Loucy (cell line): ENCODE results near the gene HYAL4.
A peak's percentile ranks its signal among the peaks of the same experiment; 100 is the strongest.

Experiments used
- H2AFZ ChIP-seq: fragments of 200-600 bp; sonication (generic); 2 replicates; pipeline ENCODE4 v1.6.0; 2016; ENCODE audit warnings: antibody characterized with exemption, mild to moderate bottlenecking, low read length, moderate library complexity
- H3F3A ChIP-seq: fragments of 200-600 bp; 2 replicates; pipeline ENCODE4 v1.6.0; 2016; ENCODE audit warnings: antibody characterized with exemption, low read depth, mild to moderate bottlenecking
- H3K27me3 ChIP-seq: fragments of 200-600 bp; sonication (generic); 2 replicates; pipeline ENCODE4 v1.6.1; 2014; ENCODE audit warnings: low read length, mild to moderate bottlenecking; ENCODE audit not compliant: insufficient read depth, poor library complexity, severe bottlenecking
- H3K36me3 ChIP-seq: fragments of 200-600 bp; sonication (generic); 2 replicates; pipeline ENCODE4 v1.6.1; 2016; ENCODE audit warnings: low read length; ENCODE audit not compliant: insufficient read depth
- H3K4me1 ChIP-seq: fragments of 200-600 bp; sonication (generic); 2 replicates; pipeline ENCODE4 v1.5.1; 2014; ENCODE audit warnings: low read length, mild to moderate bottlenecking; ENCODE audit not compliant: insufficient read depth, poor library complexity, severe bottlenecking
- H3K4me2 ChIP-seq: fragments of 200-600 bp; sonication (generic); 2 replicates; pipeline ENCODE4 v1.6.0; 2014; ENCODE audit warnings: antibody characterized with exemption, low read length, low read depth, mild to moderate bottlenecking; ENCODE audit not compliant: poor library complexity, severe bottlenecking
- H3K4me3 ChIP-seq: fragments of 200-600 bp; sonication (generic); 2 replicates; pipeline ENCODE4 v1.5.1; 2014; ENCODE audit warnings: low read length, mild to moderate bottlenecking, mixed read lengths; ENCODE audit not compliant: poor library complexity, severe bottlenecking
- H3K79me2 ChIP-seq: fragments of 200-600 bp; sonication (generic); 2 replicates; pipeline ENCODE4 v1.6.1; 2014; ENCODE audit warnings: low read length; ENCODE audit not compliant: insufficient read depth
- H3K9ac ChIP-seq: fragments of 200-600 bp; sonication (generic); 2 replicates; pipeline ENCODE4 v1.6.0; 2014; ENCODE audit warnings: mild to moderate bottlenecking, low read depth, low read length, moderate library complexity; ENCODE audit not compliant: poor library complexity, severe bottlenecking
- H3K9me2 ChIP-seq: fragments of 200-600 bp; sonication (generic); replicated peaks from 2 replicates; pipeline ENCODE4 v1.6.1; 2016; ENCODE audit warnings: low read depth, low read length, mixed read lengths
- H3K9me3 ChIP-seq: fragments of 200-600 bp; sonication (generic); 2 replicates; pipeline ENCODE4 v1.6.1; 2014; ENCODE audit warnings: mild to moderate bottlenecking, antibody characterized with exemption, low read length, low read depth; ENCODE audit not compliant: insufficient read depth
- H4K20me1 ChIP-seq: fragments of 200-600 bp; sonication (generic); 2 replicates; pipeline ENCODE4 v1.6.0; 2014; ENCODE audit warnings: antibody characterized with exemption, low read length, mild to moderate bottlenecking; ENCODE audit not compliant: insufficient read depth, poor library complexity, severe bottlenecking
- EZH2phosphoT487 ChIP-seq: fragments of 200-600 bp; IDR thresholded peaks from 2 replicates; pipeline ENCODE4 v1.6.1; 2018; ENCODE audit warnings: antibody characterized with exemption, mild to moderate bottlenecking, moderate library complexity, borderline replicate concordance
- TF ChIP-seq, protein P1 (sequence below): fragments of 200-600 bp; sonication (generic); conservative IDR thresholded peaks from 2 replicates; pipeline ENCODE4 v1.5.1; 2014; ENCODE audit warnings: mild to moderate bottlenecking, antibody characterized with exemption, low read length

The HYAL4 gene

GRCh38 chr7:123867225-123867624 is 22.3 kb downstream of the HYAL4 start:
- no peaks in the 10 kb centered on the region for H3K79me2 ChIP-seq
- no peak overlapping the region for H3K9ac ChIP-seq
- no peak overlapping the region for H3K4me2 ChIP-seq
- no peak overlapping the region for H2AFZ ChIP-seq
- no peaks in the 10 kb centered on the region for H3K36me3 ChIP-seq
- no peaks in the 10 kb centered on the region for H3F3A ChIP-seq
- H3K27me3 ChIP-seq, result no peaks in the 10 kb centered on the region
- H3K9me2 ChIP-seq, result no peaks in the 10 kb centered on the region
- no peaks in the 10 kb centered on the region for H3K4me1 ChIP-seq
- no peak for TF ChIP-seq EZH2phosphoT487
- TF ChIP-seq, protein P1, sequence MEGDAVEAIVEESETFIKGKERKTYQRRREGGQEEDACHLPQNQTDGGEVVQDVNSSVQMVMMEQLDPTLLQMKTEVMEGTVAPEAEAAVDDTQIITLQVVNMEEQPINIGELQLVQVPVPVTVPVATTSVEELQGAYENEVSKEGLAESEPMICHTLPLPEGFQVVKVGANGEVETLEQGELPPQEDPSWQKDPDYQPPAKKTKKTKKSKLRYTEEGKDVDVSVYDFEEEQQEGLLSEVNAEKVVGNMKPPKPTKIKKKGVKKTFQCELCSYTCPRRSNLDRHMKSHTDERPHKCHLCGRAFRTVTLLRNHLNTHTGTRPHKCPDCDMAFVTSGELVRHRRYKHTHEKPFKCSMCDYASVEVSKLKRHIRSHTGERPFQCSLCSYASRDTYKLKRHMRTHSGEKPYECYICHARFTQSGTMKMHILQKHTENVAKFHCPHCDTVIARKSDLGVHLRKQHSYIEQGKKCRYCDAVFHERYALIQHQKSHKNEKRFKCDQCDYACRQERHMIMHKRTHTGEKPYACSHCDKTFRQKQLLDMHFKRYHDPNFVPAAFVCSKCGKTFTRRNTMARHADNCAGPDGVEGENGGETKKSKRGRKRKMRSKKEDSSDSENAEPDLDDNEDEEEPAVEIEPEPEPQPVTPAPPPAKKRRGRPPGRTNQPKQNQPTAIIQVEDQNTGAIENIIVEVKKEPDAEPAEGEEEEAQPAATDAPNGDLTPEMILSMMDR, result no peak
- no peak overlapping the region for H3K4me3 ChIP-seq
- no peaks in the 10 kb centered on the region for H4K20me1 ChIP-seq
- no peaks in the 10 kb centered on the region for H3K9me3 ChIP-seq

- Histone ChIP-seq H3F3A (no peaks in the 10 kb centered on the region), H2AFZ (peak overlapping the region; percentile 68), H3K9ac (no peak overlapping the region), H3K4me2 (no peak overlapping the region), H3K79me2 (no peaks in the 10 kb centered on the region), H3K27me3 (no peaks in the 10 kb centered on the region), H3K4me1 (no peaks in the 10 kb centered on the region), H3K9me3 (no peaks in the 10 kb centered on the region), H3K9me2 (no peaks in the 10 kb centered on the region), H3K36me3 (no peaks in the 10 kb centered on the region), H3K4me3 (no peak overlapping the region), H4K20me1 (no peaks in the 10 kb centered on the region)
- TF ChIP-seq EZH2phosphoT487, result no peak
- TF ChIP-seq, protein P1, result peak; percentile 78
Measured at GRCh38 chr7:123871998-123872867, 27.3 kb downstream of the HYAL4 start.

GRCh38 chr7:123872908-123873307 is 27.9 kb downstream of the HYAL4 start:
- no peak overlapping the region for H3K4me3 ChIP-seq
- H3K9me3 ChIP-seq, result no peaks in the 10 kb centered on the region
- TF ChIP-seq EZH2phosphoT487, result no peak
- TF ChIP-seq, protein P1, result no peak
- no peaks in the 10 kb centered on the region for H3K4me1 ChIP-seq
- no peaks in the 10 kb centered on the region for H4K20me1 ChIP-seq
- no peaks in the 10 kb centered on the region for H3K79me2 ChIP-seq
- no peaks in the 10 kb centered on the region for H3K27me3 ChIP-seq
- H3K9ac ChIP-seq, result no peak overlapping the region
- no peaks in the 10 kb centered on the region for H3F3A ChIP-seq
- H2AFZ ChIP-seq, result peak overlapping the region; percentile 26
- no peaks in the 10 kb centered on the region for H3K9me2 ChIP-seq
- H3K4me2 ChIP-seq, result no peak overlapping the region
- H3K36me3 ChIP-seq, result no peaks in the 10 kb centered on the region
